ENCODE results near the gene RAMP1. TPM values are rescaled to one million over a fixed set of nuclear protein-coding genes. Genes with fewer than 3 reads are reported as not detected.

The RAMP1 gene
- total and polyA plus RNA-seq, 9 of the 15 experiments (the other 6 are each of a cell fraction or from before 2014, with no cell fraction given): 0.72 to 0.77 TPM; not detected in 7

GRCh38 chr2:237875256-237876060, 16.0 kb downstream of the RAMP1 start:
- Histone ChIP-seq H2AFZ (ENCODE audit: low read depth, low read length) (no peak overlapping the region), H3K4me1 (replicated peaks in 1 of 2; ENCODE audit: control insufficient read depth in 2 of 2, insufficient read depth in 2 of 2, low read length in 2 of 2) (peaks cover 0 to 13% of the 10 kb centered on the region in 2 experiments; a peak in 1 of 5 replicates), H3K27ac (ENCODE audit: extremely low read depth, low read depth, low read length) (no peak overlapping the region), H4K20me1 (replicated peaks; ENCODE audit: control insufficient read depth, insufficient read depth, low read length) (peaks cover 5% of the 10 kb centered on the region; the same call in 1 of the 2 replicates), H3K4me3 (no peak overlapping the region), H3K27me3 (ENCODE audit: control insufficient read depth in 2 of 2, insufficient read depth in 2 of 2, low read length in 2 of 2) (peaks cover 21 to 85% of the 10 kb centered on the region in 2 experiments), H3K4me2 (ENCODE audit: insufficient read depth, low read length) (no peak overlapping the region), H3K79me2 (ENCODE audit: control insufficient read depth, insufficient read depth, low read length) (no peaks in the 10 kb centered on the region), H3K9me3 (replicated peaks; ENCODE audit: control insufficient read depth, insufficient read depth, low read depth, low read length) (no peaks in the 10 kb centered on the region), H3K9ac (ENCODE audit: insufficient read depth in 1 of 2, low read depth in 2 of 2, low read length in 2 of 2) (no peak overlapping the region), H3K9me1 (ENCODE audit: control insufficient read depth, insufficient read depth, low read length) (no peaks in the 10 kb centered on the region), H3K36me3 (ENCODE audit: control insufficient read depth, insufficient read depth, low read length) (no peaks in the 10 kb centered on the region)
- in situ Hi-C loops (cut with MboI): no loop called here
- BruUV-seq (replicated peaks): no TSS peak
- intact Hi-C loops (cut with micrococcal nuclease): no loop called here
- 1% methylated on average over 12 of the region's 16 CpGs for WGBS (ENCODE audit: insufficient coverage, low coverage, missing lambda C conversion rate)
- ATAC-seq (no peak), FAIRE-seq (no peak), DNase-seq (ENCODE audit: extremely low read depth in 1 of 4, low spot score in 3 of 4) (no peak)
- CTCF ChIA-PET (ENCODE audit: low intra/inter-chr PET ratio): no interaction called here
- TF ChIP-seq ZNF324 (CRISPR knock-in tag; IDR thresholded peaks at IDR 0.05) (no peak), NR3C1 (CRISPR knock-in tag; IDR thresholded peaks at IDR 0.05) (no peak), CCAR2 (IDR thresholded peaks at IDR 0.05; ENCODE audit: low read depth, low read length) (no peak), MXI1 (IDR thresholded peaks at IDR 0.05; ENCODE audit: low read depth, low read length) (no peak), CBFA2T2 (conservative IDR thresholded peaks at IDR 0.05) (no peak), EP300 (IDR thresholded peaks at IDR 0.05; ENCODE audit: low read length) (no peak), PHF21A (IDR thresholded peaks at IDR 0.05; ENCODE audit: borderline replicate concordance, low read depth) (no peak), NFRKB (IDR thresholded peaks at IDR 0.05; ENCODE audit: low read depth) (no peak), CSDE1 (IDR thresholded peaks at IDR 0.05) (no peak), ZNF146 (CRISPR knock-in tag; IDR thresholded peaks at IDR 0.05; ENCODE audit: unreplicated experiment) (no peak), ZNF274 (IDR thresholded peaks at IDR 0.05; ENCODE audit: borderline replicate concordance, low read depth, low read length) (no peak), ATF1 (CRISPR knock-in tag; IDR thresholded peaks at IDR 0.05) (no peak), ATF1 (tag; IDR thresholded peaks at IDR 0.05) (no peak), FUS (optimal IDR thresholded peaks at IDR 0.05; ENCODE audit: low read depth, low read length) (no peak), ZSCAN29 (IDR thresholded peaks at IDR 0.05) (no peak)
- POLR2A ChIA-PET: interaction anchor here (0.5 kb wide), 1 partner anchor 256 kb away, joined by 4 read pairs; no protein-coding TSS in a partner anchor
